H1 (cell line): Measurements from ENCODE around the gene ZNF423. TPM values are rescaled to one million over a fixed set of nuclear protein-coding genes. Genes with fewer than 3 reads are reported as not detected.

ENCODE experiments used
- CTCF ChIA-PET: fragments of 300-600 bp; sonication (Branson Sonifier 250); formaldehyde crosslinking; loops from one replicate; lab custom pipeline; 2021; ENCODE audit not compliant: partially characterized antibody; lab: Charles Lee
- POLR2A ChIA-PET: fragments of 300-600 bp; sonication (Branson Sonifier 250); formaldehyde crosslinking; loops from one replicate; lab custom pipeline; 2021; ENCODE audit warnings: inconsistent platforms; ENCODE audit not compliant: partially characterized antibody; lab: Charles Lee
- DNase-seq, 2 experiments: peaks; one replicate each; pipeline versions ENCODE4 v3.0.0 to v3.0.0-alpha.2; 2010 to 2022; ENCODE audit warnings: low spot score in 2 of 2, low read depth in 1 of 2, mixed read lengths in 1 of 2
- FAIRE-seq: peaks from 2 replicates; lab custom pipeline; 2011; peaks lifted over from hg19 to GRCh38; lab: Jason Lieb, UNC
- H2AFZ ChIP-seq: 2 replicates; pipeline ENCODE4 v1.8.1; 2012; ENCODE audit warnings: low read length, inconsistent platforms
- H2AK5ac ChIP-seq: 2 replicates; pipeline ENCODE4 v1.6.1; 2013; ENCODE audit warnings: low read depth, low read length
- H2BK120ac ChIP-seq: replicated peaks from 2 replicates; pipeline ENCODE3; 2013; ENCODE audit warnings: low read depth, low read length, inconsistent platforms
- H2BK12ac ChIP-seq: 2 replicates; pipeline ENCODE4 v1.6.1; 2013; ENCODE audit warnings: low read depth, low read length
- H2BK15ac ChIP-seq: 2 replicates; pipeline ENCODE4 v1.6.1; 2013; ENCODE audit warnings: low read length
- H2BK20ac ChIP-seq: 2 replicates; pipeline ENCODE4 v1.6.1; 2013; ENCODE audit warnings: low read length
- H2BK5ac ChIP-seq: 2 replicates; pipeline ENCODE4 v1.6.1; 2013; ENCODE audit warnings: low read depth, low read length
- H3K14ac ChIP-seq: 2 replicates; pipeline ENCODE4 v1.6.1; 2013; ENCODE audit warnings: inconsistent platforms; ENCODE audit not compliant: insufficient read length
- H3K18ac ChIP-seq: 2 replicates; pipeline ENCODE4 v1.6.1; 2013; ENCODE audit warnings: low read length; ENCODE audit errors: extremely low read depth
- H3K23ac ChIP-seq: 2 replicates; pipeline ENCODE4 v1.6.1; 2013; ENCODE audit warnings: inconsistent platforms; ENCODE audit not compliant: insufficient read length
- H3K23me2 ChIP-seq: 2 replicates; pipeline ENCODE4 v1.6.1; 2013; ENCODE audit warnings: low read depth, low read length
- H3K27ac ChIP-seq: 2 replicates; pipeline ENCODE4 v1.6.1; 2011; ENCODE audit warnings: low read depth, low read length, inconsistent platforms
- H3K27me3 ChIP-seq, 4 experiments: replicated peaks in 1 of 4; 1 replicate in 1 of 4; 2 replicates in 3 of 4; pipeline versions ENCODE4 v1.6.1 to v1.8.1; 2011 to 2013; ENCODE audit warnings: low read length in 3 of 4, mild to moderate bottlenecking in 3 of 4, inconsistent platforms in 2 of 4, mixed read lengths in 2 of 4, moderate library complexity in 1 of 4; ENCODE audit not compliant: control insufficient read depth in 3 of 4, insufficient read depth in 3 of 4; ENCODE audit errors: extremely low read depth in 1 of 4
- H3K36me3 ChIP-seq, 4 experiments: 2 replicates each; pipeline versions ENCODE4 v1.6.1 to v1.8.1; 2011 to 2013; ENCODE audit warnings: mild to moderate bottlenecking in 4 of 4, low read length in 3 of 4, moderate library complexity in 2 of 4, control low read depth in 1 of 4, inconsistent platforms in 1 of 4; ENCODE audit not compliant: insufficient read depth in 4 of 4, control insufficient read depth in 2 of 4
- H3K4ac ChIP-seq: replicated peaks from 2 replicates; pipeline ENCODE3; 2013; ENCODE audit warnings: low read length, low read depth, mixed read lengths, inconsistent platforms; ENCODE audit not compliant: insufficient read length
- H3K4me1 ChIP-seq, 4 experiments: replicated peaks in 1 of 4; 1 replicate in 1 of 4; 2 replicates in 3 of 4; pipeline versions ENCODE4 v1.6.1 to v1.8.1; 2011 to 2013; ENCODE audit warnings: low read length in 3 of 4, inconsistent platforms in 2 of 4, mixed read lengths in 1 of 4; ENCODE audit not compliant: insufficient read depth in 4 of 4, control insufficient read depth in 3 of 4
- H3K4me2 ChIP-seq, 2 experiments: 2 replicates each; pipeline versions ENCODE4 v1.6.1 to v1.8.1; 2011 to 2013; ENCODE audit warnings: low read depth in 2 of 2, low read length in 2 of 2, control low read depth in 1 of 2, inconsistent platforms in 1 of 2, mild to moderate bottlenecking in 1 of 2; ENCODE audit not compliant: insufficient read depth in 1 of 2
- H3K4me3 ChIP-seq, 4 experiments: fragments of 200-600, 300-600 bp in 1 of 4; sonication (generic), shearing (Covaris generic), sonication (Bioruptor Twin) in 1 of 4; 2 replicates each; pipeline versions ENCODE4 v1.5.1 to v1.8.1; 2011 to 2016; ENCODE audit warnings: low read length in 4 of 4, low read depth in 3 of 4, control low read depth in 2 of 4, inconsistent platforms in 2 of 4, mild to moderate bottlenecking in 2 of 4, mixed read lengths in 1 of 4, moderate library complexity in 1 of 4; ENCODE audit not compliant: insufficient read depth in 2 of 4; ENCODE audit errors: extremely low read depth in 1 of 4
- H3K56ac ChIP-seq: replicated peaks from 2 replicates; pipeline ENCODE3; 2013; ENCODE audit warnings: low read depth, mild to moderate bottlenecking, mixed read lengths, low read length, inconsistent platforms; ENCODE audit not compliant: insufficient read length
- H3K79me1 ChIP-seq: 2 replicates; pipeline ENCODE4 v1.6.1; 2013; ENCODE audit warnings: low read depth, low read length, control low read depth
- H3K79me2 ChIP-seq, 2 experiments: 2 replicates each; pipeline versions ENCODE4 v1.6.1 to v1.8.1; 2012 to 2013; ENCODE audit warnings: low read length in 2 of 2, mild to moderate bottlenecking in 2 of 2, inconsistent platforms in 1 of 2; ENCODE audit not compliant: insufficient read depth in 2 of 2, control insufficient read depth in 1 of 2
- H3K9ac ChIP-seq, 4 experiments: replicated peaks in 1 of 4; 1 replicate in 1 of 4; 2 replicates in 3 of 4; pipeline versions ENCODE4 v1.6.1 to v1.8.1; 2011 to 2013; ENCODE audit warnings: low read depth in 3 of 4, low read length in 3 of 4, control low read depth in 2 of 4, mild to moderate bottlenecking in 2 of 4, moderate library complexity in 2 of 4, inconsistent platforms in 1 of 4; ENCODE audit errors: extremely low read depth in 1 of 4
- H3K9me3 ChIP-seq, 2 experiments: 2 replicates each; pipeline versions ENCODE4 v1.6.1 to v1.8.1; 2012 to 2013; ENCODE audit warnings: mild to moderate bottlenecking in 2 of 2, moderate library complexity in 2 of 2, control low read depth in 1 of 2, inconsistent platforms in 1 of 2, low read depth in 1 of 2, low read length in 1 of 2, mixed read lengths in 1 of 2; ENCODE audit not compliant: insufficient read depth in 2 of 2
- H4K20me1 ChIP-seq, 2 experiments: replicated peaks in 1 of 2; 2 replicates each; pipeline versions ENCODE3 to v1.8.1; 2011 to 2013; ENCODE audit warnings: inconsistent platforms in 2 of 2, low read length in 2 of 2, mild to moderate bottlenecking in 1 of 2; ENCODE audit not compliant: insufficient read depth in 2 of 2, control insufficient read depth in 1 of 2
- H4K5ac ChIP-seq: 2 replicates; pipeline ENCODE4 v1.6.1; 2013; ENCODE audit warnings: low read length, low read depth, mixed read lengths, inconsistent platforms; ENCODE audit not compliant: insufficient read length
- H4K8ac ChIP-seq: 2 replicates; pipeline ENCODE4 v1.8.0; 2013; ENCODE audit warnings: mild to moderate bottlenecking, moderate library complexity, low read length, inconsistent platforms; ENCODE audit not compliant: insufficient read depth; ENCODE audit errors: extremely low read depth
- H4K91ac ChIP-seq: replicated peaks from 2 replicates; pipeline ENCODE3; 2013; ENCODE audit warnings: low read length, mixed read lengths, inconsistent platforms; ENCODE audit not compliant: insufficient read length
- CBX5 ChIP-seq: fragments of 300-800, 300-1000 bp; sonication (generic); IDR thresholded peaks from 2 replicates; pipeline ENCODE4 v1.7.1; 2016; ENCODE audit warnings: antibody characterized with exemption, low read length, low read depth
- CTBP2 ChIP-seq: IDR thresholded peaks from 2 replicates; pipeline ENCODE4 v1.7.0; 2011; ENCODE audit warnings: borderline replicate concordance, mild to moderate bottlenecking, moderate library complexity, mixed read lengths, low read length; ENCODE audit not compliant: insufficient read depth, insufficient read length
- SIX5 ChIP-seq: IDR thresholded peaks from 2 replicates; pipeline ENCODE4 v1.6.1; 2011; ENCODE audit warnings: mild to moderate bottlenecking, low read depth, low read length
- WGBS, 2 experiments: shearing (Covaris generic) in 1 of 2; methylation state at CpG; one replicate each; pipeline versions ENCODE4 v1.1.6 to v1.1.7; 2013 to 2015; ENCODE audit warnings: low lambda C conversion rate in 2 of 2, mixed read lengths in 2 of 2, inconsistent platforms in 1 of 2, low coverage in 1 of 2, missing lambda C conversion rate in 1 of 2; ENCODE audit not compliant: insufficient replicate concordance in 2 of 2, insufficient coverage in 1 of 2, insufficient read length in 1 of 2; ENCODE audit errors: extremely low coverage in 1 of 2, missing lambda C conversion rate in 1 of 2; 5-methylcytosine and 5-hydroxymethylcytosine counted together
- polyA plus RNA-seq, 7 experiments: library from polyadenylated mRNA; depleted of rRNA in 3 of 7; stranded (reverse) in 5 of 7; unstranded in 2 of 7; fragments of >200 nt in 5 of 7; fragments of 200-250 nt in 2 of 7; gene quantifications; 1 replicate in 5 of 7; 2 replicates in 1 of 7; 4 replicates in 1 of 7; pipeline versions ENCODE4 v1.2.1 to v1.2.3, GENCODE V29; 2011 to 2013; ENCODE audit warnings: missing spikeins in 2 of 7, mixed read lengths in 2 of 7
- total RNA-seq: library from RNA; stranded (reverse); fragmentation: NEBNext Ultra II Directional; extraction: Animal tissue kit (Norgen Biotek cat#: 25700); gene quantifications from 2 replicates; pipeline ENCODE4 v1.2.1, GENCODE V29; 2021
- TF ChIP-seq, protein P1 (sequence below): IDR thresholded peaks from 2 replicates; pipeline ENCODE4 v1.6.1; 2012; ENCODE audit warnings: inconsistent platforms
- TF ChIP-seq, protein P2 (sequence below): IDR thresholded peaks from 2 replicates; pipeline ENCODE4 v1.6.1; 2012; ENCODE audit warnings: inconsistent platforms

The ZNF423 gene
- total and polyA plus RNA-seq, 2 of the 8 experiments (the other 6 are each of a cell fraction or from before 2014, with no cell fraction given): 38.2 to 52.3 TPM

DNA sequence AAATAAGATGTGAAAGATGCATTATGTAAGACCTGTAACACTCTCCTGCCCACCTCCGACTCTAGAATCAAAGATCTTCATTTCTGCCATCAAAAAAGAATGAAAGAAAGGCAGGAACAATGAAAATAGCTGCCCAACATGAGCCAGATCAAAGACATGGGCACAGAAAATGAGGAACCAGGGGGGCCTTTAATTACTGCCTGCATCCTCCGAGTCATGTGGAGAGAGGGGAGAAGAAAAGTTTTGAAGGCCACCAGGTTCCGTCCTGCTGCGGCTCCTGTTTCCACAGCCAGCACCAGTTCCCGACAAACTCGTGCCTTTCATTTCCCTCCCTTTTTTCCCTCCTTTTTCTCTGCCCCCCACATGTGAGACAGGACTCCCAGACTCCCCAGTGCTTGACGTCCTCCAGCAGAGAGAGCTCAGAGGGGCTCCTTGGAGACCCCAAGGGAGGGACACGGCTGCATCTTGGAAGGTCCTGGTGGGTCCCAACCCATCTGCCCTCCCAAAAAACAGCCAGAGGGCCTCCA, 168.4 kb downstream of the ZNF423 start:
- FAIRE-seq (no peak), DNase-seq (no peak)
- WGBS, 2 experiments: 92% methylated on average over 8 of the region's 8 CpGs; no CpG with 5 or more reads in 1 of the 2 experiments
- H3K18ac ChIP-seq: no peak overlapping the region; the same call in 1 of the 2 replicates
- ChIA-PET CTCF (interaction anchor here (0.6 to 1.2 kb wide), 5 partner anchors 33 to 114 kb away, joined by 3 to 4 read pairs (median 3); no protein-coding TSS in a partner anchor), POLR2A (no interaction called here)
- H3K4me1 ChIP-seq: no peaks in the 10 kb centered on the region; a peak in 2 of 7 replicates
- H3K27me3 ChIP-seq: no peaks in the 10 kb centered on the region
- no peaks in the 10 kb centered on the region for H3K9me3 ChIP-seq
- no peak overlapping the region for H3K23ac ChIP-seq
- TF ChIP-seq, protein P1, sequence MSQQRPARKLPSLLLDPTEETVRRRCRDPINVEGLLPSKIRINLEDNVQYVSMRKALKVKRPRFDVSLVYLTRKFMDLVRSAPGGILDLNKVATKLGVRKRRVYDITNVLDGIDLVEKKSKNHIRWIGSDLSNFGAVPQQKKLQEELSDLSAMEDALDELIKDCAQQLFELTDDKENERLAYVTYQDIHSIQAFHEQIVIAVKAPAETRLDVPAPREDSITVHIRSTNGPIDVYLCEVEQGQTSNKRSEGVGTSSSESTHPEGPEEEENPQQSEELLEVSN: peak; percentile 92
- TF ChIP-seq CTBP2 (no peak), SIX5 (no peak), CBX5 (no peak)
- TF ChIP-seq, protein P2, sequence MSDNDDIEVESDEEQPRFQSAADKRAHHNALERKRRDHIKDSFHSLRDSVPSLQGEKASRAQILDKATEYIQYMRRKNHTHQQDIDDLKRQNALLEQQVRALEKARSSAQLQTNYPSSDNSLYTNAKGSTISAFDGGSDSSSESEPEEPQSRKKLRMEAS: peak; percentile 52
- H3K23me2 ChIP-seq: no peaks in the 10 kb centered on the region
- no peak overlapping the region for H4K8ac ChIP-seq
- H3K27ac ChIP-seq: no peak overlapping the region
- H4K20me1 ChIP-seq: no peaks in the 10 kb centered on the region
- no peak overlapping the region for H4K91ac ChIP-seq
- peaks cover 0 to 3% of the 10 kb centered on the region in 2 experiments; a peak in 1 of 4 replicates for H3K79me2 ChIP-seq
- no peak overlapping the region for H2BK15ac ChIP-seq
- H3K79me1 ChIP-seq: peaks cover 11% of the 10 kb centered on the region
- no peaks in the 10 kb centered on the region; a peak in 1 of 8 replicates for H3K36me3 ChIP-seq
- H3K4me2 ChIP-seq: no peak overlapping the region
- no peak overlapping the region for H3K56ac ChIP-seq
- no peak overlapping the region for H2AK5ac ChIP-seq
- H3K4me3 ChIP-seq: no peak overlapping the region
- H4K5ac ChIP-seq: no peak overlapping the region
- H3K9ac ChIP-seq: no peak overlapping the region
- no peak overlapping the region for H2BK120ac ChIP-seq
- H2BK5ac ChIP-seq: no peak overlapping the region
- no peak overlapping the region for H2BK20ac ChIP-seq
- no peak overlapping the region for H3K4ac ChIP-seq
- no peak overlapping the region for H3K14ac ChIP-seq
- H2AFZ ChIP-seq: no peak overlapping the region
- H2BK12ac ChIP-seq: peak overlapping the region; percentile 55; the same call in 1 of the 2 replicates
